Fibroblast of skin of back (primary cell): Measurements from ENCODE around the gene MYB.
"Not testable (repeated sequence)": the region's sequence is repeated elsewhere in the genome, so short reads cannot be mapped to it uniquely, and the experiment has no call there.

Source experiments
- DNase-seq: peaks from one replicate; pipeline ENCODE4 v3.0.0-alpha.2; 2013

Gene MYB

GRCh38 chr6:135224037-135224647 lies 43.0 kb downstream of the MYB start:
- no peak for DNase-seq

DNA sequence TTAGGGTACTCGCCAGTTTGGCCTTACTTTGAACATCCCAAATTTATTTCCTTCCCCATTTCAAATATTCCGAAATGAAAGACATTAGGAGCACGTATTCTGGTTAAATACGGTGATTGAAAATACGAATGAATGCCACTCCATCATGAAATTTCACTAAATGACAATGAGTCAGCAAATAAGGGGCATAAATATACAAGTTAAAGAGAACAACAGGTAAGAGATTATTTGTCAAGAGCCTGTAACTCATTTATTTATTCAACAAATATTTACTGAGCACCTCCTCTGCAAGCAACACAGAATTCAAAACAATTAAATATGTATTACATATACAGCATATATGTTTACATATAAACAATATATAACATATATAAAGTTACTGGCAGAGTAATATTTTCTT lies 44.8 kb downstream of the MYB start:
- DNase-seq = no peak

- no peak for DNase-seq
Measured at GRCh38 chr6:135226537-135226936, 45.4 kb downstream of the MYB start.

GRCh38 chr6:135227349-135227748 lies 46.2 kb downstream of the MYB start:
- no peak for DNase-seq

DNA sequence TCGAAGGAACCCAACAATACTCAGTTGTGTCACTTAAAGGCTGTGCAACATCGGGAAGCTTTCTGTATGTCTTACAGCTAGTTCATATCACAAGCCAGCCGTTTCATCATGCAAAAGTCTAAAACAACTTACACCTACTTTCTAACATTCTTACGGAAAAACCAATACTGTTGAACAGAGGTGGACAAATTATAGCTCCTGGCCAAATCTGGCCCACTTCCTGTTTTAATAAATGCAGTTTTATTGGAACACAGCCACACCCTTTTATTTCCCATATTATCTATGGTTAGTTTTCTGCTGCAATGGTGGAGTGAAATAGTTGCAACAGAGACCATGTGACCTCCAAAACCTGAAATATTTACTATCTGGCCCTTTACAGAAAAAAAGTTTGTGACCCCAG lies 46.6 kb downstream of the MYB start:
- DNase-seq = no peak

DNA sequence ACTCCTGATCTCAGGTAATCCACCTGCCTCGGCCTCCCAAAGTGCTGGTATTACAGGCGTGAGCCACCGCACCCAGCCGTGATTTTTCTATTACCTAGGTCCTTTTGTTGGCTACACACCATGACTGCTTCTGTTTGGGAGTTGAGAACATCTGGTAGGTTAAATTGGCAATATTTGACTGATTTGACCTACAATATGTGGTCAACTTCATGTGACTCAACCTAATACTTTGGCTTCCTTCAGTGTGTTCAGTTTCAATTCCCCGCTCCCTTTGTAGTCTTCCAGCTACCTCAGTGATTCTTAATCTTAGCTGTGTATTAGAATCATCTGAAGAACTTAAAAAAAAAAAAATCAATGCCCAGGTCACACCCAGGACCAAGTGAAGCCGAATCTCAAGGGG lies 47.4 kb downstream of the MYB start:
- DNase-seq = no peak

DNA sequence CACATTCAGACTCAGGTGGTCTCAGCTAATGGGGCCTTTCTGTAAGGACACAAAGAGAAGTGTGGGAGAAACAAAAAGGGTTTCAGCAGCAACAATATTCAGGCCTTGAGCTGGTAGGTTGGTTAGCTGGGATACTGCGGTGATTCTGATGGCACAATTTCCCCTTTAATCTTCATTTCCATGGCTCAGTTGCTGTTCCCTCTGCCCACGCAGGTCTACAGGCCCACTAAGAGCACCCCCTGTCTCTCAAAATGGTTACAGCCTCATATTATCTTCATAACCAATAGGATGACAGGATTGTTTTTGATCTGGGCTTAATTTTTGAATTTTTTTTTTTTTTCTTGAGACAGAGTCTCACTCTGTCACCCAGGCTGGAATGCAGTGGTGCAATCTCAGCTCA lies 48.9 kb downstream of the MYB start:
- DNase-seq = no peak

DNA sequence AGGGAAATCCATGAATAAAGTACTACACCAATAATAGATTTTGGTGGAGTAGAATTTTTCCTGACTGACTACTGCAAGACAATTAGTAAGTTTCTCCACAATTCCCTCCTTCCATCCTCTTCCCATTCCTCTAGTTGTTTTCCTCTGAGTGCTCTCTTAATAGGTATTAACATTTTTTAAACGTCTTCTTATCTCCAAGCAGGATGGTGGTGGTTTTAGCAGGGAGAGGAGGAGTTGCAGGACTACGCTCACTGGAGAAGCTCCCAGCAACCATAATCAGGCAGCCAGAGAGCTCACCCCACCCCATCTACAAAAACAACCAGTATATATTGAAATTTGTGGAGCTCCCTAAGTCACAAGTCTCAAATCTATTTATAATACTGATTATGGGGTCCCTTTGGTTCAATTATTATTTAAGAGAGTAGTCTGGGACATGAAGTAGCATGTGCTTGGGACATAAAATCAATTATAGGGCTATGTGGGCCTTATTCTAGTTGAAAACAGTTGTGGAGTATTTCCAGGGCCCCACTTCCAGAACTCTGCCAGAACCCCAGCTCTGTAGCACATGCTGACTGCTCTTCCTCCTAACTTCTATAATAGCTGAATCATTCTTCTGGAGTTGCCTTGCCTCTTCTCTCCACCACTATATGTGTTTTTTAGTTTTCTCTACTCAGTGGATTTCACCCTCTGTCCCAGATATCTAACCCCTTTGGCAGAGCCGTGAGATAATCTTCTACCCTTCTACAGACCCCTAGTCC lies 49.8 kb downstream of the MYB start:
- DNase-seq = peak; percentile 30

DNA sequence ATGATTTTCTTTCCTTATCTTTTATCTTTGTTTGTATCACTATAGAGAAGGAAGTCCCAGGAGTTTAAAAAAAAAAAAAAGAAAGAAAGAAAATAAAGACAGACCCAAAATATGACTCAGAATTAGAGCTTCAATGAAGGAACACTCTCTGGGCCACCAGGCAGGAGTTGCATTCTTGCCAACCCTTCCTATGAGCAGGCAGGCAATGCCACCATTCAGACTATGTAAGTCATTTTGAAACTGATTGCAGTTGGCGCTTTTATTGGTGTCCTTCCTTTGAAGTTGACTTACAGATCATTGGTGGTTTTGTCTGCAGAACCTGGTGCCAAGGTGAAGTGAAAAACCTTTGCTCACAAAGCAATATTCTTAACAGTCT lies 50.3 kb downstream of the MYB start:
- DNase-seq = peak; percentile 62

- no peak for DNase-seq
Measured at GRCh38 chr6:135233686-135234491, 52.8 kb downstream of the MYB start.

DNA sequence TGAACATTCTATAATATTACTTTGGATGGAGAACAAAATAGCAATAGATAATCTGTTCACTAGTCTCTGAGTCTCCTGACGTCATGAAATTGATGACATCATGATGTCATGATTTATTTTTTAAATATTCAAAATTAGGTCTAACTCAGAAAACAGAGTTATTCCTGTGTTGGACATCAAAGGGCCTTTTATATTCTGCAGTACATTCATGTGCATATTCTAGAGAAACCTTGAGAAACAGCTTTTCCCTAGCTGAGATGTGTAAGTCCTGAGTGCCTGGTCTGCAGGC lies 53.3 kb downstream of the MYB start:
- no peak for DNase-seq

GRCh38 chr6:135235716-135236115 lies 54.6 kb downstream of the MYB start:
- no peak for DNase-seq

DNA sequence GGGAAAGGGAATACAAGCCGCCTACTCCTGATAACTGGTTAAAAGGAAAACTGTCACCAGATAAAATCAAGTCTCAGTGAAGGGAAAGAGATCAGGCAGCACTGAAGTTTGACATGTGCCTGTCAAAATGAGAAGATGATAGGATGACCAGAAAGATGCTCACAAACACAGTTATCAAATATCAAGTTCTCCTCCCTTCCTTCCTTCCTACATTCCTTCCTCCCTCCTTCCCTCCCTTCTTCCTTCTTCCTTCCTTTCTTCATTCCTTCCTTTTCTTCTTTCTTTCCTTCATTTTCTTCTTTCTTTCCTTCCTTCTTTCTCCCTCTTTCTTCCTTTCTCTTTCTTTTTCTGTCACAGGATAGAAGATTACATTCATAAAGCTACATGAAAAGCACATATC lies 55.2 kb downstream of the MYB start:
- no peak for DNase-seq

GRCh38 chr6:135236732-135237131 lies 55.6 kb downstream of the MYB start:
- DNase-seq = no peak

DNA sequence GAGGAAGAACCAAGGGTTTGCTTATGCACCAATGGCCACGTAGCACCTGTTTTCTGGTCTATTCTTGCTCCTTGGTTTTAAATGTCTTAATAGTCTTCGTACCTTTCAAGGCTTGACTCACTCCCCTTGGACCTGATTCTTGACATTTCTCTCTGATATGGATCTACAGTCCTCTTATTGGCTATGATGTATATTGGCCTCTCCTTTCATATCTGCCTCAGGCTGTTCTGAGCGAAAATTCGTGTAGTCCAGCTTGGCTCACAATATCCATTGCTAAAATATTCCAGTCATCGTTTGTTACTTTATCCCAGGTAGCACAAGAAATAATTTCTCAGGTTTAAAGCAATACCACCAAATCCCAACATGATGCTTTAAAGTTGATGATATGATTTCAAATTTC lies 59.6 kb downstream of the MYB start:
- DNase-seq = no peak

DNA sequence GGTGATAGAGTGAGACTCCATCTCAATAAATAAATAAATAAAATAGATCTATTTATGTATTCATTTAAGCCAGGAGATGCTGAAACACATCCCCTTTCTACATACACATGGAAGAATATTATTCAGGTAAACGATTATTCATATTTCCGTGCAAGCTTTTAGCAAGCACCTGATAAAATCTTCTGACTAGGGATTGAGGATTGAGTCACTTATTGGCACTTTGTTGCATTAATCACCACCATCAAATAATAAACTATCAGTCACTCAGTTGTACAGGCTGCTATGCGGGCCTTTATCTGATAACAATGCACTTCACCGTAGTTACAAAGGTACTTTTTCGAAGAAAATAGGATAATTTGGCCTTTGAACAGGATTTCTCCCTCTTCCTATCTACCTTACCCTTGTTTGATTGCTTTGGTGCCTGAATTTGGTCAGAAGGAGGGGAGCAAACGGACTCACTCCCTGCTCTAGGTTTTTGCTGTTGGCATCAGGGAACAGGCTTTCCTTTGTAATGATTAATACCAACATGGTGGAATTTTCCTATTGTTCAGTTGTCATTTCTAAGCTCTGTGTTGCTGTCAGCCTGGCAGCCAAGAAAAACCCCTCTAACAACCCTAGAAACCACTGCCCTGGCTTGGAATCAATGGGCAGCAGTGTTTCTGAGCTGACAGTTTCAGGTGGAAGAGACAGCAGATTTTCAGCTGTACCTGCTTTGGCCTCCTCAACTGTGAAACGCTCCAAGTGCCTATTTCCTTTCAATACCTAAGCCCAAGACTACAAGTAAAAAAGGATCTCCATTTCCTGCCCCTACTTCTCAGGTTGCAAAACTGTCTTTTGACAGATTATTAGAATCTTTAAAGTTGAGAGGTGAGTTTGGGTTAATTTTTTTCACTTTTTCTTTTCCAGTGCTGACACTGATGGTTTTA lies 63.0 kb downstream of the MYB start:
- DNase-seq = no peak

DNA sequence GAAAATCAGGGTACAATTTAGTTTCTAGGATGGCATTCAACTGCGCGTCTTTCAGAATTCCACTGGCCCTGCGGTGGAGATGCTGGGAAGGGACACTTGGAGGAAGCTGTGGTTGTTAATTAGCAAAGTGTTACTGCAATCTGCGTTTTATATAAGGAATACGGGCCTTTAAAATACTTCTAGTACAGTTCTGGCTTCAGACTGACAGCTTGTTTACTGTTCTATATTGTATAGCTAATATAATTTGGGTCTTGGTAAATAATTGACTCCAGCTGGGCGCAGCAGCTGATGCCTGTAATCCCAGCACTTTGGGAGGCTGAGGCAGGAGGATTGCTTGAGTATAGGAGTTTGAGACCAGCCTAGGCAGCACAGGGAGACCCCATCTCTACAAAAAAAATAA lies 63.7 kb downstream of the MYB start:
- DNase-seq = no peak

DNA sequence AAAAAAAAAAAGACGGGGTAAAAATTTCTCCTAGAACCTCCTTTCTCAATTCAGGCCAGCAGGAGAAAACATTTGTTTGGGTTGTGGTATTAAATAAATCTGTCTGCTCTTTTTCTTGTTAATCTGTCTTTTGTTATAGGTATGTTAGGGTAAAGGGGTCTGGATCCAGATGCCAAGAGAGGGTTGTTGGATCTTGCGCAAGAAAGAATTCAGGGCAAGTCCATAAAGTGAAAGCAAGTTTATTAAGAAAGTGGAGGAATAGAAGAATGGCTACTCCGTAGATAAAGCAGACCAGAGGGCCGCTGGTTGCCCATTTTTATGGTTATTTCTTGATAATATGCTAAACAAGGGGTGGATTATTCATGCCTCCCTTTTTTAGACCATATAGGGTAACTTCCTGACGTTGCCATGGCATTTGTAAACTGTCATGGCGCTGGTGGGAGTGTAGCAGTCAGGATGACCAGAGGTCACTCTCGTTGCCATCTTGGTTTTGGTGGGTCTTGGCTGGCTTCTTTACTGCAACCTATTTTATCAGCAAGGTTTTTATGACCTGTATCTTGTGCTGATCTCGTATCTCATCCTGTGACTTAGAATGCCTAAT lies 65.4 kb downstream of the MYB start:
- DNase-seq = not testable (repeated sequence)

GRCh38 chr6:135250234-135250633 lies 69.1 kb downstream of the MYB start:
- DNase-seq = peak; percentile 72

DNA sequence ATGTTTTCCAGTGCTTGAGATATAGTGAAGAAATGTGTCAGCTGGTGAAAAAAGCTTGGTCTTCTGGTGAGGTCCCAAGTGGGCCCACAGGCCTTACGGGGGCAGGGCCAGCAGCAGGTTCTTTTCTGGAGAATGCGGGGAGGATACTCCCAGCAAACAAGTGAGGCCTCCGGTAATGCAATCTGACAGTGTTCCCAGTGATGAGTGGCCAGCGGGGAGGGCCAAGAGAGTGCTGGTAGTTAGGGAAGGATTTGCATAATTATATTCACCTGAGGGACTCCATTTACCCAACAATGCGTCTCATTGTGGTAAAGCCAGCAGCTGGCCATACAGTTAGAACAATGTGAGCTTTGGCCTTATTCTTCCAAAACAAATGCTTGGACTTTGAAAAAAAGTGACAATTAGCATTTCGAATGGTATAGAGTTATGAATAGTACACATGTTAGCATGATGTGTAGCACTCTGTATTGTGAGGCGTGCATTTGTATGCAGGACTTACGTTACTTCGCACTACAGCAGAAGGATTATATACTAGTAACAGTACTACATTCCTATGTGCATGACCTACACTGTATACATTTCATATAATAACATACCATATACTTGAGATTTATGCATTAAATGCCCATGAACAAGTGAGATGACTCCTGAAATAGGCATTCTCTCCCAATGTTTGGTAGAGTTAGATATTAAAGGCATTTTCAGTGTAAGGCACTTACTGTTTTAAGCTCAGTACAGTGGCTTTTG lies 69.8 kb downstream of the MYB start:
- peak; percentile 85 for DNase-seq
